ENCODE data around the gene GPN3. TPM values are rescaled to one million over a fixed set of nuclear protein-coding genes. Genes with fewer than 3 reads are reported as not detected.
"Not testable (repeated sequence)": the region's sequence is repeated elsewhere in the genome, so short reads cannot be mapped to it uniquely, and the experiment has no call there.

GPN3 gene
- total RNA-seq = 10 to 100 TPM in 1 of 2 donors, 1 to 10 TPM in 1; 8.1 to 10.2 TPM
- long read RNA-seq, transcript GPN3-201 (8 exons, 1,468 nt) = major isoform, 9 of 11 reads
- long read RNA-seq, partial matches to known transcripts = 0 of 11 reads
- long read RNA-seq, other reads (novel, unspliced or antisense) = 1 of 11 reads

DNA sequence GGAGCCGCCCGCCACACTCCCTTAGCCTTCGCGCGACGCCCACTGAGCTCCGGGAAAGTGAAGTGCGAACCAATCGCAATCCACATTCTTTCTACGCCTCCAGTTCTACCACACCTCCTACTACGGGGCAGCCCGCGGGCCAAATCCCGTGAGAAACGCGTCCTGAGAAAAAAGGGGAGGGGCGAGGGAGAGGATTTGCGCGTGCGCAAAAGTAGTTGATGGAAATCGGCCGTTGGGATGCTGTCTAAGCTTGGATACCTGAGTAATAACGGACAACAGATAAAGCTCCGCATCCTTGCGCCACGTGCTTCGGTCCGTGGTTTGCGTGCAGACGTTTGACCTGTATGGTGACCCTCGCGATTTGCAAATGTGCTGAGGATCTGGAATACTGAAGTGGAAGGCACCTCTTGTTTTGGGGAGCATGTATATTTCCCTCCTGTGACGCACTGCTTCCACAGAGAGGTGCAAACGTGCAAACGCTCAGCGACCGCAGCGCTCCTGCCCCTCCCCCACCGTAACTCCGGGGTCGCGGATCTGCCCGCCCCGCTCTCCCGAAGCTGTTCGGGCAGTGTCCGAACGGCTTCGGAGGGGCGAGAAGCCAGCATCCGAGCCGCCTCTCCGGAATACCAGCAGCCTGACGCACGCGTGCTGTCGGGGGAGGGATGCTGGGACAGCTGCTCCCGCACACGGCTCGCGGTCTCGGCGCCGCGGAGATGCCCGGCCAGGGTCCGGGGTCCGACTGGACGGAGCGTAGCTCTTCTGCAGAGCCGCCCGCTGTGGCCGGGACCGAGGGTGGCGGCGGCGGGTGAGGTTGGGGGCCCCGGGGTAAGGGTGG lies at the start of gene GPN3, which contains the start of gene FAM216A:
Gene GPN3 (minus strand): TSS at position 44 of the 835 bp plus-strand sequence. CDS start 54 bp downstream, outside the sequence.
Gene FAM216A (plus strand): TSS at position 632 of the 835 bp plus-strand sequence. CDS start 31 bp downstream, at position 663.
- intact Hi-C loops (cut with DNase I, micrococcal nuclease) = loop anchor here in 1 of 2 donors (5.0 kb wide), 1 partner anchor 34 kb away; the partner anchor contains the start of genes RAD9B and VPS29
- ATAC-seq (peak; percentile 96), DNase-seq (peak; percentile 96)

DNA sequence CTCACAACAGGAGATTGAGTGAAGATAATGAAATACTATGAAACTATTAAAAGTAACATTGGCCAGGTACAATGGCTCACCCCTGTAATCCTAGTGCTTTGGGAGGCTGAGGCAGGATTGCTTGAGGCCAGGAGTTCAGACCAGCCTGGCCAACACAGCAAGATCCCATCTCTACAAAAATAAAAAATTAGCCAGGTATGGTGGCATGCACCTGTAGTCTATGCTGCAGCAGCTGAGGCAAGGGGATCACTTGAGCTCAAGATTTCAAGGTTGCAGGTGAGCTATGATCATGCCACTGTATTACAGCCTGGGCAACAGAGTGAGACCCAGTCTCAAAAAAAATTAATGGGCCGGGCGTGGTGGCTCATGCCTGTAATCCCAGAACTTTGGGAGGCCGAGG lies 48.9 kb upstream of the GPN3 start:
- ATAC-seq (no peak), DNase-seq (no peak)
- intact Hi-C loops (cut with DNase I, micrococcal nuclease) = no loop called here

DNA sequence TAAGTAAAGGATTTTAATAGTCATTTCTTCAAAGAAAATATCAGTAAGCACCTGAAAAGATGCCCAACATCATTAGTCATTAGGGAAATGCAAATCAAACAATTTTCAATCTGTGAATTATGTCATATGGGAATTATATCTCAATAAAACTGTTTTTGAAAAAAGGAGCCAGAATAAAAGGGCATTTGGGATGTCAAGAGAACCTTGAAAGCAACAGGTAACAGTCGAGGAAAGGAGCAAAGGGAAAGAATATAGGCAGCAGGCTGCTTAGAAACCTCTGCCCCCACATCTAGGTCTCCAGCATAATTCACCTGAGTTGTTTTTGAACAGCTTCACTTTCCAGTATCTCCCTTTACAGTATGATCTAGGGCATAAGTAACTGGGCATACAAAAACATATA lies 46.3 kb upstream of the GPN3 start:
- DNase-seq = no peak
- intact Hi-C loops (cut with DNase I, micrococcal nuclease) = loop anchor here in 1 of 2 donors (5.0 kb wide), 1 partner anchor 88 kb away; no protein-coding TSS in a partner anchor
- no peak for ATAC-seq

DNA sequence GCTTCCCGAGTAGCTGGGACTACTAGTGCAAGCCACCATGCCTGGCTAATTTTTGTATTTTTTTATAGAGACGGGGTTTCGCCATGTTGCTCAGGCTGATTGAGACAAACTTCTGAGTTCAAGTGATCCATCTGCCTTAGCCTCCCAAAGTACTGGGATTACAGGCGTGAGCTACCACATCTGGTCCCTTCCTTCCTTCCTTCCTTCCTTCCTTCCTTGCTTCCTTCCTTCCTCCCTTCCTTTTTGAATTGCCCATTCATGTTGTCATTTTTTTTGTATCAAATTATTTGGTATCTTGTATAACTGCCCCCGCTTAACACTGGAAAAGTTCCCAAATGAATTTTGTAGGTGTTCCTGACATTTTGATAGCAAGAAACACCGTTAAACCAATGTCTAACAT lies 45.8 kb upstream of the GPN3 start:
- no peak for DNase-seq
- intact Hi-C loops (cut with DNase I, micrococcal nuclease) = loop anchor here in 1 of 2 donors (5.0 kb wide), 1 partner anchor 88 kb away; no protein-coding TSS in a partner anchor
- ATAC-seq = no peak

DNA sequence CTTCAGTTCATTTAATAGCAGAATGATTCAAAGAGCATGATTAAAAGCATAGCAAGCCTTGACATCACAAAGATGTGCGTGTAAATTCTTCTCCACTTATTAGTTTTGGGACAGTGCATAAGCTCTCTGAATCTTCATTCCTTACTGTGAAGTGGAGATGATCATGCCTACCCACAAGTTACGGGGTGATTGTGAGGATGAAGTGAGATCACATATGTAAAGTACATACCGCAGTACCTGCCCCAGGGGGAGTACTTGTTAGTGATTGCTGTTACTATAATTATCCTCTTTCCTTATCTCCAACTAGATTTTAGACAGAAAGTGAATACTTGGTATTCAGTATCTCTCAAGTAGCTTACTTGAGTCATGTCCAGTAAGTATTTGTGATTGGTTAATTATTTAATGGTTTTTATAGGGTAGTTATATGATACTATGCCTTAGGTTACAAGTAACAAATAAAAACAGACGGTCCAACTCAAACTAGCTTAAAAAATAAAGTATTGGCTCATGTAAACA lies 40.1 kb upstream of the GPN3 start:
- ATAC-seq = no peak
- no peak for DNase-seq
- intact Hi-C loops (cut with DNase I, micrococcal nuclease) = loop anchor here in 1 of 2 donors (10.0 kb wide), 1 partner anchor 97 kb away; no protein-coding TSS in a partner anchor

DNA sequence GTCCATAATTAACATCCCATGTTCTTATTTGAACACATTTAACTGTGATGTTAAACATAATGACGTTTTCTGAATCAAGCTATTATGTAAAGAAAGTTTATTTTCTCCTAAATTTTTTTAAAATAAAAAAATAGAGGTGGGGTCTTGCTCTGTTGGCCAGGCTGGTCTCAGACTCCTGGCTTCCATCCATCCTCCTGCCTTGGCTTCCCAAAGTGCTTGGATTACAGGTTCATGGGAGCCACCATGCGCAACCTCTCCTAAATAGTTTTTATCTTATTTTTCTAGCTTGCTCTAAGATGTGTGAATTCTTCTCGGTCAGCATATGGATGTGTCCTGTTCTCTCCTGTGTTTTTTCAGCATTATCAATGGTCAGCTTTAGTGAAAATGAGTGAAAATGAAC lies 37.3 kb upstream of the GPN3 start:
- no peak for ATAC-seq
- DNase-seq = no peak
- intact Hi-C loops (cut with DNase I, micrococcal nuclease) = loop anchor here in 1 of 2 donors (10.0 kb wide), 1 partner anchor 99 kb away; no protein-coding TSS in a partner anchor

DNA sequence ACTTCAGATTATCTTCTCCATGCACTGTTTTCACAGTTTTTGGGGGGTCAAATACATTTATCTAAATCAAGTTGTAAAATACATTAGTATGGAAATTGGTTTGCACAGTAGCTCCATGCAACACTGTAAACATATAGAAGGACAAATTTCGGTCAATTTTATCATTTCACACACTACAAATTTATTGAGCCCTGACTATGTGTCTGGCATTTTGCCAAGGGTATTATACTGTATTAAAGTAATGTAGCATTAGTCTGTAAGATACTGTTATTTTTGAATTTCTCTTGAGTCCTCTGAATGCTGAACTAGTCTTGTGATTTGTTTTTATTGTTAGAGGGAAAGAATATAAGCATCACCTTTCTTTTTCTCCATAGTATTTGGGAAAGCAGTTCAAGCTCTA lies 35.4 kb upstream of the GPN3 start:
- ATAC-seq = no peak
- intact Hi-C loops (cut with DNase I, micrococcal nuclease) = loop anchor here (5.0 to 10.0 kb wide), 2 partner anchors 36 to 101 kb away; partner anchors contain the start of genes FAM216A (in 1 of the 2) and GPN3 (in 1 of the 2)
- no peak for DNase-seq

DNA sequence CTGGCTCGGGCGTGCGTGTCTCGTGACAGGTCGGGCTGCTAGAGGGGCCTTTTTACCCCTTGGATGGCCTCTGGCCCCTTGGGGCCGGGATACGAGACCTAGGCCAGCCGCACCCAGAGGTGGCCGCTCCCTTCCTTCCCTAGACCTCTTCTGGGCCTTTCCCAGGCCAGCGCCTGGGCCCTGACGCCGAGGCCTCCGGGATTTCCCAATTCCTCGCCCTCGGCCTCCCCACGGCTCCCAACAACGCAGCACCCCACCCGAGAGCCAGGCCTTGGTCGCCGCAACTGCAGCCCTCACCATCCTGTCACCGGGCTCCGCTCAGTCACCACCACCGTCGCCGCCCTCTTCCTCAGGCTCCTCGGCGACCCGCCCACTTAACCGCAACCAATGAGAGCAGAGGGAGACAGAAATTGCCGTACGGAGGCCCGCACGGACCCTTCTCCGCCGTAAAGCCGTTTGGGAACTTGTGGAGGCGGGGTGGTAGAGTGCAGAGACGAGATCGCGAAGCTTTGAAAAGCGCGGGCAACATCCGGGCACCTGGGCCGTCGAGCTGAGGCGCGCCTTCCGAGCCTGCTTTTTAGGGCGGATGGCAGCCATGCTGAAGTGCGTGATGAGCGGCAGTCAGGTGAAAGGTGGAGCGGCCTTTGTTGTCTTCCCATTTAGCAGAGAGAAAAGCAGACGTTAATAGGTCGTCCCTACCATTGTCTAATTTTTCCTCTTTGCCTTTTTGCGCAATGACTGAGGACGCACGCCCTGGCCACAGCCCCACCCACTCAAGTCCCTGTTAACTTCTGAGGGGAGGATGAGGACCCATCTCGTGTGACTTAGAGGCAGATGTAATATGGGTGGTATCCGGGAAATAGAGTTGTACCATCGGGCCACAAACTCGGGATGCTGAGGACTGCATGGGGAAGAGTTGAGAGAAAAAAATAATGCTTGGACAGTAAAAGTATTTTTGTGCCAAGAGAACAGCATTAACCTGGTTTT lies 34.0 kb upstream of the GPN3 start, which contains the start of the genes RAD9B and VPS29:
Gene RAD9B (plus strand): TSS at position 580 of the 987 bp plus-strand sequence. CDS start 7 bp downstream, at position 587.
Gene VPS29 (minus strand): TSS at position 360 of the 987 bp plus-strand sequence. CDS start 60 bp downstream, at position 300.
- intact Hi-C loops (cut with DNase I, micrococcal nuclease) = loop anchor here (5.0 to 10.0 kb wide), 2 partner anchors 35 to 103 kb away; partner anchors contain the start of genes FAM216A (in 1 of the 2) and GPN3 (in 1 of the 2)
- ATAC-seq = peak; percentile 95
- DNase-seq = peak; percentile 98

DNA sequence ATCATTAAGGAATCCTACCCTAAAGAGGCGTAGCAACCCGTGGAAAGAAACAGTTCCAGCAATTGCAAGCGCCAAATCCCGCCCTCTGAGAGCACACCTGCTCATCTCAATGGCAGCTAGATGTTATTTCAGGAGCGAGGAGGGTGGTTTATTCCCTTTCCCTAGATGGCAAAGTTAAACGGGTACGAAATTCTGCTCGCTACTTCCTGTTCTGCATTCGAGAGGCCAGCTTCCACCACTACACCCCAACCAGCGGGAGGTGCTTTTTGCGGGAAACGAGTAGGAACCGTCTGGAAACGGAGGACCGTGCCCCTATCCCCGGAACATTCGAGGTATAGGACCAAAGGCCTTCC lies 33.3 kb upstream of the GPN3 start:
- intact Hi-C loops (cut with DNase I, micrococcal nuclease) = loop anchor here (5.0 to 10.0 kb wide), 2 partner anchors 34 to 103 kb away; partner anchors contain the start of genes FAM216A (in 1 of the 2) and GPN3 (in 1 of the 2)
- DNase-seq (peak in 1 of 2 donors; percentile 57), ATAC-seq (peak; percentile 52)

DNA sequence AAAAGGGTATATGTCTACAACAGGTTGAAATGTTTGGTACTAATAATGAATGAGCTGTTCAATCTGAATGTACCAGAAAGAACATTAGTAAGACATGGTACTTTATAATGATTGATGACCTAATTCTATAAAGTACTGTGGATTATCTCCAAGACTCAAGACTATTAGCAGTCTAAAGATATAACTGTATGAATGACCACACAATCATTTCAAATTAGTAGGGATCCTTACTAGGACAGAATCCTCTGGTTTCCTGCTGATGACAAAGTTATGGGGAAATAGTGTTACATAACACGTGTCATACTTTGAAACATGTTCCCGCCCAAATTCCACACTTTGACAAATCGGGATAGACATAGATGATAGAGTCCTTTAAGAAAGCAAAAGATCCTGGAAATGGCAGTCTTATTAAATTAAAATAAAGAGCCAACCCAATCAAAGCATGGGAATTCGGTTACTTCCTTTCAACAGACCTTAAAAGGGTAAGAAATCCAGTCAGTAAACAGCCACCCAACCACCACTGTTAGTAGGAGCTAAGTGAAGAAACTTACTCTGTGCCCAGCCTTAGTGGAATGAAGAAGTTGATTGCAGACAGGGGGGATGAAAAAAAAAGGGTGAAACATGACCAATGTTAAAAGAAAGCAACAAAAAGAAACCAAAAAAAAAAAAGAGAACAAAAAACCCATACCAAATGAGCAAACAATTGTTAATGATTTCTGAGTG lies 31.1 kb upstream of the GPN3 start:
- DNase-seq (no peak), ATAC-seq (no peak)
- intact Hi-C loops (cut with DNase I, micrococcal nuclease) = no loop called here

DNA sequence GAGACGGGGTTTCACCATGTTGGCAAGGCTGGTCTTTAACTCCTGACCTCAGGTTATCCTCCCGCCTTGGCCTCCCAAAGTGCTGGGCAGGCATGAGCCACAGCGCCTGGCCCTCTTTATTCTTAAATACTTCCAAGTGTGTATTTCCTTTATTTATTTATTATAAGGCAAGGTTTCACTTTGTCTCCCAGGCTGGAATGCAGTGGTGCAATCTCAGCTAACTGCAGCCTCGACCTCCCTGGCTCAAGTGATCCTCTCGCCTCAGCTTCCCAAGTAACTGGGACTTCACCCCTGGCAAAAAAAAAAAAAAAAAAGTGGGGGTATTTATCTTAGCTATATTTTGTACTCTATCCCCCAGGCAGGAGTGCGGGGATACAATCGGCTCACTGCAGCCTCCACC lies 7.4 kb upstream of the GPN3 start:
- no peak for ATAC-seq

DNA sequence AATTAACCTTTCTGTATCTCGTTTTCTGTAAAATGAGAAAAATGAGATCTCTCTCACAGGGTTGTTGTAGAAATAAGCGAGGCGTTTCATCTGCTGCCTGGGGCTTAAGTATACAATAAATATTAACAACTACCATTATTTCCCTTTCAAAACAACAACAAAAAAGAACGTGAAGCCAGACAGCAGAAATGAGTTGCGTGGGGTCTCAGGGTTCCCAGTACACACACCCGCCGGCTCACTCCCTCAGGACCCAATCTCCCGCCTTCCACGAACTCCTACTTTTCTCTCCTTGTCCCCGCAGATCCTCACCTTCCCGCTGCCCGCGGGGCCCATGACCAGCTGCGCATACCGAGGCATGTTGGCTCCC lies 227 bp downstream of the GPN3 start:
- ATAC-seq = no peak
- no peak for DNase-seq
- intact Hi-C loops (cut with DNase I, micrococcal nuclease) = loop anchor here in 1 of 2 donors (5.0 kb wide), 1 partner anchor 34 kb away; the partner anchor contains the start of genes RAD9B and VPS29

More for the DNA sequence above, 7.4 kb upstream of the GPN3 start:
- intact Hi-C loops (cut with DNase I, micrococcal nuclease) = no loop called here
- no peak for DNase-seq

DNA sequence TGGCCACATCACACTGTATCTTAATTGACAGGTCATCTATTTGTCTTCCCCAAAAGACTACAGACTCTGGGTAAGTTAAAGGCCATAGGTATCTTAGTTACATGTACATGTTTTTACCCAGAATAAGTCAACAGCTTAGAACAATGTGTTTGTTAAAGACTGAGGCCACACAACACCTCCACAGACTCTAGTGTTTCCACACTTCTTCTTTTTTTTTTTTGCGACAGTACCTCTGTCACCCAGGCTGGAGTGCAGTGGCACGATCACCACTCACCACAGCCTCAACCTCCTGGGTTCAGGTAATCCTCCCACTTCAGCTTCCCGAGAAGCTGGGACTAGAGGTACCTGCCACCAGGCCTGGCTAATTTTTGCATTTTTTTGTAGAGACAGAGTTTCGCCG lies 1.3 kb downstream of the GPN3 start:
- no peak for ATAC-seq
- DNase-seq = no peak
- intact Hi-C loops (cut with DNase I, micrococcal nuclease) = loop anchor here in 1 of 2 donors (5.0 kb wide), 1 partner anchor 36 kb away; the partner anchor contains the start of genes RAD9B and VPS29

DNA sequence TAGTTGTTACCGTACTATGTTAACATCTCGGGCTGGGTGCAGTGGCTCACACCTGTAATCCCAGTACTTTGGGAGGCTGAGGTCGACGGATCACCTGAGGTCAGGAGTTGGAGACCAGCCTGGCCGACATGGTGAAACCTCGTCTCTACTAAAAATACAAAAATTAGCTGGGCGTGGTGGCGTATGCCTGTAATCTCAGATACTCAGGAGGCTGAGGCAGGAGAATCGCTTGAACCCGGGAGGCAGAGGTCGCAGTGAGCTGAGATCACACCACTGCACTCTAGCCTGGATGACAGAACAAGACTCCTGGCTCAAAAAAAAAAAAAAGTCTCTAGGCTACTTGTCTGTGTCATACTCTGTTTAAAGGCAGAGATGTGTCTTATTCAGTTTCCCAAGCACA lies 2.3 kb downstream of the GPN3 start:
- DNase-seq, ATAC-seq: not testable (repeated sequence)
- intact Hi-C loops (cut with DNase I, micrococcal nuclease) = loop anchor here in 1 of 2 donors (5.0 kb wide), 1 partner anchor 37 kb away; the partner anchor contains the start of genes RAD9B and VPS29

DNA sequence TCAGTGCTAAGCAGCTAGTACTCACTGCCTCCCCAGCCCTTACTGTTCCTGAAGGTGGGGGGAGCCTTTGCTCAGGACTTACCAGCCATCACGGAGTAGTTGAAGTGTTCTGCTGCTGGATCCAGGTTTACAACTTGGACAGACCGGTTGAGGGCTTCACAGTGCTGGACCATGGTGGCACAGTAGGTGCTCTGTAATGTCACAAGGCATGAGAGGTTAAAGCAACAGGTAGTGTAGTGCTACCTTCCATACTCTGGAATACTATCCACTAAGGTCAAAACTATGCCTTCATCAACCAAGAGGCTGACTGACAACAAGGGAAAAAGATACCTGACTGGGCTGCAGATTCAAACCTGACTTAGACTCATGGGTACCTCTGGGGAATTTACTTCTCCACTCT lies 3.0 kb downstream of the GPN3 start:
- ATAC-seq (no peak), DNase-seq (no peak)
- intact Hi-C loops (cut with DNase I, micrococcal nuclease) = loop anchor here in 1 of 2 donors (5.0 kb wide), 1 partner anchor 37 kb away; the partner anchor contains the start of genes RAD9B and VPS29

DNA sequence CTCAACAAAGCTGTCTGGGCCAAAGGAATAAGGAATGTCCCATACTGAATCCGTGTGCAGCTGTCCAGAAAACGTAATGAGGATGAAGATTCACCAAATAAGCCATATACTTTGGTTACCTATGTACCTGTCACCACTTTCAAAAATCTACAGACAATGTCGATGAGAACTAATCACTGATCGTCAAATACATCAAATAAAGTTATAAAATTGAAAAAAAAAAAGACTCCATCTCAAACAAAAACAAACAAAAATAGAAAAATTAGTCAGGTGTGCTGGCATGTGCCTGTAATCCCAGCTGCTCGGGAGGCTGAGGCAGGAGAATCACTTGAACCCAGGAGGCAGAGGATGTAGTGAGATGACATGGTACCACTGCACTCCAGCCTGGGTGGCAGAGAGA lies 6.9 kb downstream of the GPN3 start:
- DNase-seq; intact Hi-C loops (cut with DNase I, micrococcal nuclease); ATAC-seq: not testable (repeated sequence)

DNA sequence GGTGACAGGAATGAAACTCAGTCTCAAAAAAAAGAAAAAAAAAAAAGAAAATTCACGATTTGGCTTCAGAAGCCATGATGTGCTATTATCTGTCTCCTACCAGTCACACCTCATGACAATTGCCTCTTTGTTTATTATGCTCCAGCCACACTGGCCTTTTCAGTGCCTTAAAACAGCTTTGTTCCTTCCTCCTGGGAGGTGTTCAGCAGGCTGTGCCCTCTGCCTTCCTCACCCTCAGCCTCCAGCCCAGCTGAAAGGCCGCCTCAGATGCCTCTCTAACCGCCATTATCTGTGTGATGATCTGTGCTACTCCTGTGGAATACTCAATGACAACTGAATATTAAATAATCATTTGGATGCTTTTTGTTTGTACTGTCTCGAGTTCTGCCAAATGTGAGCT lies 9.3 kb downstream of the GPN3 start:
- DNase-seq = no peak
- intact Hi-C loops (cut with DNase I, micrococcal nuclease) = no loop called here
- no peak for ATAC-seq
